Esophagus squamous epithelium (tissue), 4 donors: ENCODE measurements around the gene SPO11.

ENCODE experiments used
- POLR2A ChIP-seq, 4 donors: fragments of 450-650 bp; IDR thresholded peaks; one replicate each; pipeline ENCODE4 v1.6.1; 2017; ENCODE audit warnings: antibody characterized with exemption in 4 of 4, mild to moderate bottlenecking in 4 of 4, moderate library complexity in 3 of 4
- TF ChIP-seq, protein P1 (sequence below), 6 experiments: fragments of 450-650 bp in 4 of 6; fragments of 200-600 bp in 2 of 6; sonication (generic) in 2 of 6; IDR thresholded peaks; one replicate each; pipeline ENCODE4 v1.5.1; 2016 to 2019; ENCODE audit warnings: antibody characterized with exemption in 6 of 6, mild to moderate bottlenecking in 4 of 6, moderate library complexity in 4 of 6

DNA sequence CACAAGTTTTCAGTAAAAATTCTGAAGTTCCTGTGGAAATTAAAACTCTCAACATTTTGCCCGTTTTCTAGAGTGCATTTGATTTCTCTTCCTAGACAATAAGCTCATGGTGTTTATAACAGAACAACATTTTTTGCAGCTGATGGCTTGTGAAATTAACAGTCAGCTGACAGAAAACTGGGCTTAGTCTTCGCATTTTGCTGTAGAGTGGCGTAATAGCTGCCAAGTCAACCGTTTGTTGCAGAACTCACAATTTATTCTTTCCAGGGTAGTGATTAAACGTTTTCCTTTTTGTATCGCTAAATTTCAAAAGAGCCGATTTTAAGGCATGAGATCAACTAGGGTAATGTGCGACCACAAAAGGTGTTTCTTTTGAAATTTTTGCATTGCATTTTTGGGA lies 1.4 kb downstream of the SPO11 start:
- no peak for TF ChIP-seq POLR2A (IDR thresholded peaks at IDR 0.05)
- TF ChIP-seq, protein P1, sequence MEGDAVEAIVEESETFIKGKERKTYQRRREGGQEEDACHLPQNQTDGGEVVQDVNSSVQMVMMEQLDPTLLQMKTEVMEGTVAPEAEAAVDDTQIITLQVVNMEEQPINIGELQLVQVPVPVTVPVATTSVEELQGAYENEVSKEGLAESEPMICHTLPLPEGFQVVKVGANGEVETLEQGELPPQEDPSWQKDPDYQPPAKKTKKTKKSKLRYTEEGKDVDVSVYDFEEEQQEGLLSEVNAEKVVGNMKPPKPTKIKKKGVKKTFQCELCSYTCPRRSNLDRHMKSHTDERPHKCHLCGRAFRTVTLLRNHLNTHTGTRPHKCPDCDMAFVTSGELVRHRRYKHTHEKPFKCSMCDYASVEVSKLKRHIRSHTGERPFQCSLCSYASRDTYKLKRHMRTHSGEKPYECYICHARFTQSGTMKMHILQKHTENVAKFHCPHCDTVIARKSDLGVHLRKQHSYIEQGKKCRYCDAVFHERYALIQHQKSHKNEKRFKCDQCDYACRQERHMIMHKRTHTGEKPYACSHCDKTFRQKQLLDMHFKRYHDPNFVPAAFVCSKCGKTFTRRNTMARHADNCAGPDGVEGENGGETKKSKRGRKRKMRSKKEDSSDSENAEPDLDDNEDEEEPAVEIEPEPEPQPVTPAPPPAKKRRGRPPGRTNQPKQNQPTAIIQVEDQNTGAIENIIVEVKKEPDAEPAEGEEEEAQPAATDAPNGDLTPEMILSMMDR (IDR thresholded peaks at IDR 0.05), result no peak
